Thymus (tissue), 11 donors: Measurements from ENCODE around the gene FGF14. TPM values are rescaled to one million over a fixed set of nuclear protein-coding genes. Genes with fewer than 3 reads are reported as not detected.

Experiments
- DNase-seq, 9 donors: peaks; one replicate each; pipeline ENCODE4 v3.0.0-alpha.2; 2013; ENCODE audit warnings: low spot score in 9 of 9, low read depth in 6 of 9, missing footprints in 1 of 9
- H3K27ac ChIP-seq, 2 donors: one replicate each; pipeline ENCODE4 v1.5.1; 2013; ENCODE audit warnings: control low read depth in 1 of 2, low read depth in 1 of 2, low read length in 1 of 2, mild to moderate bottlenecking in 1 of 2, moderate library complexity in 1 of 2
- H3K27me3 ChIP-seq, 2 donors: one replicate each; pipeline ENCODE4 v1.5.1; 2013; ENCODE audit warnings: low read length in 1 of 2; ENCODE audit not compliant: control insufficient read depth in 2 of 2, insufficient read depth in 1 of 2
- H3K36me3 ChIP-seq, 2 donors: one replicate each; pipeline ENCODE4 v1.5.1; 2013; ENCODE audit warnings: low read length in 1 of 2, mild to moderate bottlenecking in 1 of 2, moderate library complexity in 1 of 2; ENCODE audit not compliant: control insufficient read depth in 2 of 2, insufficient read depth in 2 of 2
- H3K4me1 ChIP-seq, 2 donors: one replicate each; pipeline ENCODE4 v1.5.1; 2013; ENCODE audit warnings: low read length in 2 of 2; ENCODE audit not compliant: control insufficient read depth in 2 of 2, insufficient read depth in 2 of 2
- H3K4me3 ChIP-seq, 2 donors: one replicate each; pipeline ENCODE4 v1.5.1; 2013; ENCODE audit warnings: low read length in 2 of 2, control low read depth in 1 of 2, mild to moderate bottlenecking in 1 of 2
- H3K9me3 ChIP-seq, 2 donors: one replicate each; pipeline ENCODE4 v1.5.1; 2013; ENCODE audit warnings: low read length in 1 of 2, mild to moderate bottlenecking in 1 of 2; ENCODE audit not compliant: control insufficient read depth in 2 of 2, insufficient read depth in 1 of 2
- WGBS: extraction: QIAGEN DNeasy Blood & Tissue Kit; methylation state at CpG from one replicate; pipeline ENCODE4 v1.1.7; 2013; 5-methylcytosine and 5-hydroxymethylcytosine counted together
- polyA plus RNA-seq: library from polyadenylated mRNA; stranded (reverse); fragments of 200-250 nt; gene quantifications from one replicate; pipeline ENCODE4 v1.2.3, GENCODE V29; 2013
- total RNA-seq: library from RNA; stranded (reverse); fragments of 120-200 nt; gene quantifications from one replicate; pipeline ENCODE4 v1.2.4, GENCODE V29; 2013
- donor health status: healthy.

Gene FGF14
- total and polyA plus RNA-seq, 2 donors: 0.05 to 0.14 TPM

- no peak for DNase-seq
- H3K36me3 ChIP-seq: no peaks in the 10 kb centered on the region
- peaks cover 0 to 8% of the 10 kb centered on the region in 2 donors for H3K9me3 ChIP-seq
- no peak overlapping the region for H3K4me3 ChIP-seq
- WGBS: 75% methylated on average over 2 of the region's 2 CpGs
- H3K27me3 ChIP-seq: no peaks in the 10 kb centered on the region
- no peaks in the 10 kb centered on the region for H3K4me1 ChIP-seq
- H3K27ac ChIP-seq: no peak overlapping the region
Observed at GRCh38 chr13:102055090-102055779, 346.6 kb downstream of the FGF14 start.

GRCh38 chr13:102049853-102050252 is 352.0 kb downstream of the FGF14 start:
- no peaks in the 10 kb centered on the region for H3K4me1 ChIP-seq
- H3K4me3 ChIP-seq: no peak overlapping the region
- peaks cover 0 to 8% of the 10 kb centered on the region in 2 donors for H3K9me3 ChIP-seq
- DNase-seq: no peak
- no peaks in the 10 kb centered on the region for H3K27me3 ChIP-seq
- H3K36me3 ChIP-seq: no peaks in the 10 kb centered on the region
- WGBS: 95% methylated on average over 1 of the region's 1 CpG
- H3K27ac ChIP-seq: no peak overlapping the region

GRCh38 chr13:102045731-102046130 is 356.1 kb downstream of the FGF14 start:
- Histone ChIP-seq H3K27ac (no peak overlapping the region), H3K27me3 (no peaks in the 10 kb centered on the region), H3K4me1 (no peaks in the 10 kb centered on the region), H3K4me3 (no peak overlapping the region), H3K36me3 (no peaks in the 10 kb centered on the region), H3K9me3 (no peaks in the 10 kb centered on the region)
- DNase-seq: no peak
- 14% methylated on average over 1 of the region's 1 CpG for WGBS

GRCh38 chr13:102042746-102043145 is 359.1 kb downstream of the FGF14 start:
- 81% methylated on average over 4 of the region's 4 CpGs for WGBS
- H3K4me1 ChIP-seq: no peaks in the 10 kb centered on the region
- DNase-seq: no peak
- H3K9me3 ChIP-seq: no peaks in the 10 kb centered on the region
- H3K27me3 ChIP-seq: no peaks in the 10 kb centered on the region
- no peaks in the 10 kb centered on the region for H3K36me3 ChIP-seq
- no peak overlapping the region for H3K27ac ChIP-seq
- H3K4me3 ChIP-seq: no peak overlapping the region

GRCh38 chr13:102041544-102041943 is 360.3 kb downstream of the FGF14 start:
- Histone ChIP-seq H3K4me1 (no peaks in the 10 kb centered on the region), H3K4me3 (no peak overlapping the region), H3K27me3 (no peaks in the 10 kb centered on the region), H3K27ac (no peak overlapping the region), H3K9me3 (no peaks in the 10 kb centered on the region), H3K36me3 (no peaks in the 10 kb centered on the region)
- no peak for DNase-seq

GRCh38 chr13:102040812-102041211 is 361.0 kb downstream of the FGF14 start:
- Histone ChIP-seq H3K27me3 (no peaks in the 10 kb centered on the region), H3K9me3 (no peaks in the 10 kb centered on the region), H3K4me1 (no peaks in the 10 kb centered on the region), H3K27ac (no peak overlapping the region), H3K4me3 (no peak overlapping the region), H3K36me3 (no peaks in the 10 kb centered on the region)
- 88% methylated on average over 2 of the region's 2 CpGs for WGBS
- no peak for DNase-seq

GRCh38 chr13:102039264-102039663 is 362.6 kb downstream of the FGF14 start:
- Histone ChIP-seq H3K4me3 (no peak overlapping the region), H3K4me1 (no peaks in the 10 kb centered on the region), H3K36me3 (no peaks in the 10 kb centered on the region), H3K27me3 (no peaks in the 10 kb centered on the region), H3K9me3 (no peaks in the 10 kb centered on the region), H3K27ac (no peak overlapping the region)
- 82% methylated on average over 7 of the region's 7 CpGs for WGBS
- DNase-seq: no peak

- Histone ChIP-seq H3K4me1 (no peaks in the 10 kb centered on the region), H3K27ac (no peak overlapping the region), H3K9me3 (no peaks in the 10 kb centered on the region), H3K36me3 (no peaks in the 10 kb centered on the region), H3K27me3 (no peaks in the 10 kb centered on the region), H3K4me3 (no peak overlapping the region)
- DNase-seq: no peak
- 96% methylated on average over 1 of the region's 1 CpG for WGBS
Observed at GRCh38 chr13:102038787-102039186, 363.1 kb downstream of the FGF14 start.

GRCh38 chr13:102035969-102036368 is 365.9 kb downstream of the FGF14 start:
- Histone ChIP-seq H3K27me3 (no peaks in the 10 kb centered on the region), H3K4me1 (no peaks in the 10 kb centered on the region), H3K36me3 (no peaks in the 10 kb centered on the region), H3K27ac (peak overlapping the region in 1 of 2 donors; percentile 56), H3K4me3 (no peak overlapping the region), H3K9me3 (no peaks in the 10 kb centered on the region)
- peak in 1 of 9 donors; percentile 2 for DNase-seq
